A204.1 (cell line): ENCODE measurements around the gene LRIF1.
A peak's percentile ranks its signal among the peaks of the same experiment; 100 is the strongest.
"Not testable (repeated sequence)": the region's sequence is repeated elsewhere in the genome, so short reads cannot be mapped to it uniquely, and the experiment has no call there.

Experiments used
- FAIRE-seq: peaks from 2 replicates; lab custom pipeline; 2012; peaks lifted over from hg19 to GRCh38; lab: Jason Lieb, UNC

LRIF1 gene

GRCh38 chr1:110963691-110964454 lies at the start of gene LRIF1:
Gene LRIF1, minus strand, starts transcription at chr1:110963922. Its CDS starts 234 bp downstream, at chr1:110963688.
- peak; percentile 97 for FAIRE-seq

- FAIRE-seq: no peak
Observed at GRCh38 chr1:111008031-111008430, 44.3 kb upstream of the LRIF1 start.

DNA sequence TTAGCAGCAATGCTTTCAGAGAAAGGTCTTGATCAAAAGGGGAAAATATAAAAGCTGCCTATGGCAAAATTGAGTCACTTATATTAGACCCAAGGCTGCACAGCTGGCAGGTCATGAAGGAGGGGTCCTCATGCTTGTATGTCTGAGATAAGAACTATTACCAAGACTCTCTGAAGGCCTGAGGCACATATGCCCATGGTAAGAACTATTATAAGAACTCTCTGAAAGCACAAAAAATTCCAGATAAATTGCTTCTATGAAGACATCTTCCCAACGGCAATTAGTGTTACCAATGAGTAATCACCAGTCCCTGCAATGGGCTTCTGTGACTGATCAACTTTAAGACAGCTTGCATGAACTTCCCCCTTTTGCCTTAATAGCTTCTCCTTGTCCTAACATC lies 42.8 kb upstream of the LRIF1 start:
- no peak for FAIRE-seq

GRCh38 chr1:110999607-111000006 lies 35.9 kb upstream of the LRIF1 start:
- FAIRE-seq: not testable (repeated sequence)

- FAIRE-seq: peak; percentile 95
Observed at GRCh38 chr1:110992329-110992728, 28.6 kb upstream of the LRIF1 start.

GRCh38 chr1:110991295-110991694 lies 27.6 kb upstream of the LRIF1 start:
- not testable (repeated sequence) for FAIRE-seq

DNA sequence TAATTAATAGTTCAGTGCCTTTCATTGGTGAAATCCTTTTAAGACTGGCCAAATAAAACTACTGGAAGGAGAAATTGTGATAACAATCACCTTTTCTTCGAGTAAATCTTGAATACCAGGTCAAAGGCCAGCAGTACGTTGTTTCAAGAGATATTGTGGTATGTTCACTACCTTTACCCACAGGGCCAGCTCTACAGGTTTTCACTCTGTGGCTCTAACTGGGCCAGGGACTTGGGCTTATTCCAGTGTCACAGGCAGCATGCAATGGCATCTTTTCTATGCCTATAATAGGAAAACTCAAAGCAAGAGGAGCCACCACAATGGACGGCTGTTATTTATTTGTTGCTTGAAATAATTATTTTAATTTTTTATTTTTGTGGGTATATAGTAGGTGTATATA lies 26.8 kb upstream of the LRIF1 start:
- FAIRE-seq: no peak

DNA sequence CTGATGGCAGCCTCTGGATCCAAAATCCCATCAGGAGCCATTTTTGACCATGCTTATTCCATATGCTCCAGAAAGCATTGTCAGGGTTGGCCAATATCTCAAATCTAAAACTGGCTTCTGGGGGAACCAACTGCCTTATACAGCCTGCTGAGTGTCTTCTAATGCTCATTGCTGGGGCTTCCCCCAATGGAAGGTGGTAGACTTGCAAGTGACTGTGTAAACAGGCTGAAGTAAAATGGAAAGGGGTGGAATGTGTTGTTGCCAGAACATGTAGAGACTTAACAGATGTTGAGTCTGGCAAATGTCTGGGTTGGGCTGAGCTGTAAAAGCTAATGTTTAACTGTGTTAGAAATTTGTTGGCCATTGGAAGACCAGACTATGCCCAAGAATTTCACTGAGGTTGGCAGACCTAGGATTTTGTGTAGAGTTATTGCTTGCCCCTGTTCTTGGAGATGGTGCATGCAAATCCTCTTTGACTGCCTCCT lies 22.7 kb upstream of the LRIF1 start:
- no peak for FAIRE-seq

- no peak for FAIRE-seq
Observed at GRCh38 chr1:110982320-110982719, 18.6 kb upstream of the LRIF1 start.

DNA sequence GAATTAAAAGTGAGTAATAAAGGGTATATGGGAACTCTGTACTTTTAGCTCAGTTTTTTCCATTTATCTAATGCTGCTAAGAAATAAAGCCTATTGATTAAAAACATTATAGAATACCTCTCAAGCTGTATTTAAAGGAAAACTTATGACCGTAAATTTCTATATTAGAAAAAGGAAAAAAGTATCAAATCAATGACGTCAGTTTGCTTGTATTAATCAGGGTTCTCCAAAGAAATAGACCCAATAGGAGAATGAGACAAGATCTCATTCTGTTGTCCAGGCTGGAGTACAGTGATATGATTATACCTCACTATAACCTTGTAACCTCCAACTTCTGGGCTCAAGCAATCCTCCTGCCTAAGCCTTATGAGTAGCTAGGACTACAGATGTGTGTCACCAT lies 15.4 kb upstream of the LRIF1 start:
- FAIRE-seq: no peak

- no peak for FAIRE-seq
Observed at GRCh38 chr1:110976089-110976488, 12.4 kb upstream of the LRIF1 start.

- FAIRE-seq: peak; percentile 84
Observed at GRCh38 chr1:110975265-110975664, 11.5 kb upstream of the LRIF1 start.

DNA sequence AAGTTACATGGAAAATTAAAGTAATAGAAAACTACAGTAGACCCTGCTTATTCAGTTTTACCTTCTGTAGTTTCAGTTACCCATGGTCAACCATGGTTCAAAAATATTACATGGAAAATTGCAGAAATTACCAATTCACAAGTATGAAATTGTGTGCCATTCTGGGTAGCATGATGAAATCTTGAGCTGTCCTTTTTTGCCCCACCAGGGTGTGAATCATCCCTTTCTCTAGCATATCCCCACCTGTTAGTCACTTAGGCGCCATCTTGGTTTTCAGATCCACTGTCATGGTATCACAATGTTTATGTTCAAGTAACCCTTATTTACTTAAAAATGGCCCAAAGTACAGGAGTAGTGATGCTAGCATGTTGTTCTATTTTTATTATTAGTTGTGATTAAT lies 3.5 kb upstream of the LRIF1 start:
- no peak for FAIRE-seq

GRCh38 chr1:110964455-110964903 lies 757 bp upstream of the LRIF1 start:
- no peak for FAIRE-seq

- FAIRE-seq: no peak
Observed at GRCh38 chr1:110962892-110963690, 631 bp downstream of the LRIF1 start.

GRCh38 chr1:110961902-110962301 lies 1.8 kb downstream of the LRIF1 start:
- FAIRE-seq: no peak

DNA sequence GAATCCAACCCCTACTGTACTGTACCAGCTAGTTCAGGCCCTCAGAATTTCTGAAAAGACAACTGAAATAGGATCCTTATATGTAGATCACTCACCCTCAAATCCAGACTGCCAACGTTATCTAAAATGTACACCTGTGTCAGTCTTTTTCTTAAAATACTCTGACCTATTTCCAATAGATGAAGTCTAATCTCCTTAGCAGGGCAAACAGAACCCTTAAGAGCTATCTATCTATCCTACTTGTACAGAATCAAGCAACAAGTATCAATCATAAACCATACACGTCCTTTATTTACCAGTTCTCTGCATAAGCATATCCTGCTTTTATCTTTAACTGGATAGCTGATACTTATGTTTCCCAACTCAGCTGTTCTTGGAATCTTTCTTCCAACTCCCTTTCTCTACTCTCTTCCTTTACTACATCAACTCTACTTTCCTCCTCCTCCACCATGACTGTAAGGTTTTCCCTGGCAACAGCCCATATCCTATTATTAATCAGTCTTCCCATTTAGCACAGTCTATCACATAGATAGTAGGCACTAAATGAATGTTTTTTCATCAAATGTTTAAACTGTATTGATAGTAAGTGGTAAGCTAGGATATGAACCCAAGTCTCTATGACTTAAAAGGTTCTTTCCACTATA lies 2.8 kb downstream of the LRIF1 start:
- no peak for FAIRE-seq

DNA sequence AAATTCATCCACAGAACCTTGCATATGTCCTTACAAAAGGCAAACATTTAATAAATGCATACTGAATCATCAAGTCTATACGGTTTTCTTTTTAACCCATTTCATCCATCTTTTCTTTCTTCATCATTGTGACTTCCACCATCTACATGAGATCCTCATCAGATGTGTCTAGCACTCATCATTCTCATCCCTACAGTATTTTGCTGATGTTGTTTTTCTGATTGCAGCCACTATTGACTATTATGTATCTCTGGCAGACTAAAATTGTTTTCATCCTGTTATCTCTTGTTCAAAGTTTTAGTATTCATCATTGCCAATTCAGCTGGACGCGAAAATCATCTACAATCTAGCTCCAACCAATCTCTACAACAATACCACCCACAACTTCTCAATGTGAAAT lies 5.9 kb downstream of the LRIF1 start:
- FAIRE-seq: no peak

DNA sequence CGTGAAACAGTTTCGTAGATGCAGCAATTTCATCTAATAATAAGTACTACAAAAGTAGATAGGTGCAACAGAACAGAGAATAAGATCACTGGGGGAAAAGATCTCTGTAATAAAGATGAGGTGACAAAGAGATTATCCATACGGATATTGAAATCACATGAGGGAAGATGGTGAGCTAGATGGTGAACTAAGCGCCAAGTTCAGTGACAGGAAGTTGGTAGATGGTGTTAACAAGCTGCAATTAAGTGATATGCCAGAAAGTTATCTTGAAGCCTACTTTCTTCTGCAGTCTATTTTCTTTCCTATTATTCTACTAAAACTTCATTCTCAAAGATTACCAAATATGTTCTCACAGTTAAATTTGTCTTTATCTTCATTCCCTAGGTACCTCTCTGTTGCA lies 7.1 kb downstream of the LRIF1 start:
- no peak for FAIRE-seq

- no peak for FAIRE-seq
Observed at GRCh38 chr1:110953031-110953430, 10.7 kb downstream of the LRIF1 start.

DNA sequence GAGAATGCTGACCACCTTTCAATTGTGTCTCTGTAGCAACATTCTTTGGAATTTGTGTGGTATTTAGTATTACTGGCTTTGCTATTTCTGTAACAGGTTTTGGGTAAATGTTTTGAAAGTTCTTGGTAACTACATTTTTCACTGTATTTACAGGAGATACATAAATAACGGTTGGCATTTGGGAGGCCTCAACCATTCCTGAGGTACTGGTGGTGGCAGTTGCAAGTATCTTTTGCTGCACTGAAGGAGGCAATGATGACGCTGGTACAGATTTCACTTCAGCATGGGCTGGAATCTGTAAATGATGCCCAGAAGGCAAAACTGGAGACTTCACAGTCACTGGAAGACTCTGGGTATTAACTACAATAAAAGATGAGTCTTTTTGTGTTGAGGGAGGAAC lies 11.7 kb downstream of the LRIF1 start:
- FAIRE-seq: no peak

GRCh38 chr1:110951161-110951560 lies 12.6 kb downstream of the LRIF1 start:
- no peak for FAIRE-seq
